NCI-H2081 treated with DMSO at 0.1 percent for 48 hours (cell line): ENCODE results near the gene ARID5B.

Source experiments
- DNase-seq: peaks from one replicate; lab custom pipeline; 2025; lab: John Stamatoyannopoulos, UW

ARID5B gene

GRCh38 chr10:62036186-62037081 is 134.9 kb downstream of the ARID5B start:
- DNase-seq = no peak

- peak; percentile 29 for DNase-seq
Observed at GRCh38 chr10:62037166-62037831, 135.8 kb downstream of the ARID5B start.

- DNase-seq = peak; percentile 16
Observed at GRCh38 chr10:62037890-62038608, 136.6 kb downstream of the ARID5B start.

- peak; percentile 16 for DNase-seq
Observed at GRCh38 chr10:62038609-62039190, 137.2 kb downstream of the ARID5B start.

- no peak for DNase-seq
Observed at GRCh38 chr10:62039954-62040353, 138.5 kb downstream of the ARID5B start.

GRCh38 chr10:62040881-62041280 is 139.4 kb downstream of the ARID5B start:
- DNase-seq = no peak

GRCh38 chr10:62043421-62044021 is 142.0 kb downstream of the ARID5B start:
- DNase-seq = no peak

GRCh38 chr10:62044566-62044965 is 143.1 kb downstream of the ARID5B start:
- no peak for DNase-seq

- DNase-seq = no peak
Observed at GRCh38 chr10:62045765-62046521, 144.4 kb downstream of the ARID5B start.

GRCh38 chr10:62046522-62047227 is 145.2 kb downstream of the ARID5B start:
- no peak for DNase-seq

- DNase-seq = no peak
Observed at GRCh38 chr10:62047228-62047892, 145.9 kb downstream of the ARID5B start.

- DNase-seq = no peak
Observed at GRCh38 chr10:62047960-62048383, 146.5 kb downstream of the ARID5B start.

GRCh38 chr10:62048470-62048869 is 147.0 kb downstream of the ARID5B start:
- no peak for DNase-seq

GRCh38 chr10:62048919-62049623 is 147.6 kb downstream of the ARID5B start:
- peak; percentile 6 for DNase-seq

- no peak for DNase-seq
Observed at GRCh38 chr10:62049624-62050345, 148.3 kb downstream of the ARID5B start.

GRCh38 chr10:62050346-62050892 is 148.9 kb downstream of the ARID5B start:
- DNase-seq = no peak

GRCh38 chr10:62050893-62051433 is 149.5 kb downstream of the ARID5B start:
- no peak for DNase-seq

- DNase-seq = no peak
Observed at GRCh38 chr10:62052276-62052675, 150.8 kb downstream of the ARID5B start.
